Hepatic stellate cell (primary cell): ENCODE measurements around the gene FGGY.
"Not testable (repeated sequence)": the region's sequence is repeated elsewhere in the genome, so short reads cannot be mapped to it uniquely, and the experiment has no call there.

Experiments used
- DNase-seq: peaks from one replicate; pipeline ENCODE4 v3.0.0; 2011; ENCODE audit warnings: low spot score

The FGGY gene

GRCh38 chr1:59511476-59512465 is 214.9 kb downstream of the FGGY start:
- no peak for DNase-seq

- DNase-seq = no peak
Measured at GRCh38 chr1:59512702-59513101, 215.8 kb downstream of the FGGY start.

- DNase-seq = no peak
Measured at GRCh38 chr1:59514061-59514909, 217.4 kb downstream of the FGGY start.

- no peak for DNase-seq
Measured at GRCh38 chr1:59516881-59517280, 220.0 kb downstream of the FGGY start.

GRCh38 chr1:59520194-59520593 is 223.3 kb downstream of the FGGY start:
- DNase-seq = peak; percentile 17

- DNase-seq = peak; percentile 60
Measured at GRCh38 chr1:59520827-59521418, 224.0 kb downstream of the FGGY start.

GRCh38 chr1:59521456-59521855 is 224.6 kb downstream of the FGGY start:
- peak; percentile 18 for DNase-seq

GRCh38 chr1:59522925-59523505 is 226.1 kb downstream of the FGGY start:
- no peak for DNase-seq

GRCh38 chr1:59523745-59524450 is 227.0 kb downstream of the FGGY start:
- no peak for DNase-seq

GRCh38 chr1:59526240-59526639 is 229.3 kb downstream of the FGGY start:
- DNase-seq = no peak

- no peak for DNase-seq
Measured at GRCh38 chr1:59528471-59528870, 231.6 kb downstream of the FGGY start.

GRCh38 chr1:59528900-59529299 is 232.0 kb downstream of the FGGY start:
- no peak for DNase-seq

- DNase-seq = no peak
Measured at GRCh38 chr1:59530119-59530518, 233.2 kb downstream of the FGGY start.

GRCh38 chr1:59532102-59532501 is 235.2 kb downstream of the FGGY start:
- no peak for DNase-seq

- not testable (repeated sequence) for DNase-seq
Measured at GRCh38 chr1:59538476-59538875, 241.6 kb downstream of the FGGY start.

GRCh38 chr1:59539961-59540681 is 243.2 kb downstream of the FGGY start:
- no peak for DNase-seq

GRCh38 chr1:59541161-59541560 is 244.3 kb downstream of the FGGY start:
- no peak for DNase-seq

- no peak for DNase-seq
Measured at GRCh38 chr1:59541891-59542290, 245.0 kb downstream of the FGGY start.

GRCh38 chr1:59543211-59543668 is 246.3 kb downstream of the FGGY start:
- no peak for DNase-seq

- DNase-seq = no peak
Measured at GRCh38 chr1:59544615-59545293, 247.9 kb downstream of the FGGY start.
